Measurements from ENCODE around the gene STK16.

Gene STK16

DNA sequence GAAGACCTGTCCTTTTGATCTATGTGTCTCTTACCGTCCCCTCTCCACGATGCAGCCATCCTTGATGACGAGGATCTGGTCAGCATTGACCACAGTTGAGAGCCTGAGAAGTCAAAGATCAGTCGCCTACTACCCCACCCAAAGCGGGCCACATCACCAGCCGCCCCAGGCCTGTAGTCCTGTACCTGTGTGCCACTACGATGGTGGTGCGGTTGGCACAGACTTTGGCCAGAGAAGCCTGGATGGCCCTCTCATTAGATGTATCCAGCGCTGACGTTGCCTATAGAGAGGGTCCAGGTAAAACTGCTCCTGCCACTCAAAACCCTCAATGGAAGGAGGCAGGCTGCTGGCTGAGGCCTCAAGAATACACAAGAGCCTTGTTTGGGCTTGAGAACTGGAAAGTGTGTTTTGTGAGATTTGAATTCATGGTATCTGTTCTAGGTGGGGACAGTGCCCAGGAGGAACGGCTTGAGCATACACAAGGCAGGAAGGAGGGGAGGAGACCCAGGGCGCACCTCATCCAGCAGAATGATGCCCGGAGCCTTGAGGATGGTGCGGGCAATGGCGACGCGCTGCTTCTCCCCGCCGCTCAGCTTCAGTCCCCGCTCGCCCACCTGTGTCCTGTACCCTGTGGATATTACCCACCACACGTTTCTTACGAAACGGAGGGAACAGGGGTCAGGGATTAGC, 34.9 kb upstream of the STK16 start:
- TF ChIP-seq, protein P1, sequence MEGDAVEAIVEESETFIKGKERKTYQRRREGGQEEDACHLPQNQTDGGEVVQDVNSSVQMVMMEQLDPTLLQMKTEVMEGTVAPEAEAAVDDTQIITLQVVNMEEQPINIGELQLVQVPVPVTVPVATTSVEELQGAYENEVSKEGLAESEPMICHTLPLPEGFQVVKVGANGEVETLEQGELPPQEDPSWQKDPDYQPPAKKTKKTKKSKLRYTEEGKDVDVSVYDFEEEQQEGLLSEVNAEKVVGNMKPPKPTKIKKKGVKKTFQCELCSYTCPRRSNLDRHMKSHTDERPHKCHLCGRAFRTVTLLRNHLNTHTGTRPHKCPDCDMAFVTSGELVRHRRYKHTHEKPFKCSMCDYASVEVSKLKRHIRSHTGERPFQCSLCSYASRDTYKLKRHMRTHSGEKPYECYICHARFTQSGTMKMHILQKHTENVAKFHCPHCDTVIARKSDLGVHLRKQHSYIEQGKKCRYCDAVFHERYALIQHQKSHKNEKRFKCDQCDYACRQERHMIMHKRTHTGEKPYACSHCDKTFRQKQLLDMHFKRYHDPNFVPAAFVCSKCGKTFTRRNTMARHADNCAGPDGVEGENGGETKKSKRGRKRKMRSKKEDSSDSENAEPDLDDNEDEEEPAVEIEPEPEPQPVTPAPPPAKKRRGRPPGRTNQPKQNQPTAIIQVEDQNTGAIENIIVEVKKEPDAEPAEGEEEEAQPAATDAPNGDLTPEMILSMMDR (conservative IDR thresholded peaks at IDR 0.05; ENCODE audit: low read depth, low read length), result no peak
- DNase-seq (ENCODE audit: low read depth), result no peak
- H3K4me3 ChIP-seq (ENCODE audit: low read length), result no peak overlapping the region

GRCh38 chr2:219210886-219211362, 34.4 kb upstream of the STK16 start:
- no peak overlapping the region for H3K4me3 ChIP-seq (ENCODE audit: low read length)
- TF ChIP-seq, protein P1 (conservative IDR thresholded peaks at IDR 0.05; ENCODE audit: low read depth, low read length), result no peak
- no peak for DNase-seq (ENCODE audit: low read depth)

GRCh38 chr2:219213026-219213415, 32.3 kb upstream of the STK16 start:
- H3K4me3 ChIP-seq (ENCODE audit: low read length), result no peak overlapping the region
- TF ChIP-seq, protein P1 (conservative IDR thresholded peaks at IDR 0.05; ENCODE audit: low read depth, low read length), result no peak
- no peak for DNase-seq (ENCODE audit: low read depth)

DNA sequence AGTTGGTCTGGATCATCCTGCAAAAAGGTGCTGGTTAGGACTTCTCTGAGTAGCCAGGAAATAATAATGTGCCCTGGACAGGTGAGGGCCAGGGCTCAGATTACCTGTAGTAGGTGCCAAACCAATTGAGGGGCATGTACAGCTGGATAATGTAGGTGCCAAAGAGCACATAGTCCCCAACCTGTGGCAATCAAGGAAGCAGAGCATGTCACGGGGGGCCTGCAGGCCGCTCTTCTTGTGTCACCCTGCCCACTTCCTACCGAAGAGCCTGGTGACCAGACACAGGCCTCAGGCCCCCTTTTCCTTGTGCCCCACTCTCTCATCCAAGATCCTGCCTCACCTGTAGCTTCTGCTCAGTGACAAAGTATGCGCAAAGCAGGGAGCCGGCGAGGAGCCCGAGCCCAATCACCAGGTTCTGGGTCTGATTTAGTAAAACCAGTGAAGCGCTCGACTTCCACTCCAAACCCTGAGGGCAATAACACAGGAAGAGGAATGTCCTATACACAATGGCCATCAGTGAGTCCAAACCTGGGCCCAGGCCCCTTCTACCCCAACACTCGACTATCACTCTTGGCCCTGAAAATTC, 31.7 kb upstream of the STK16 start:
- no peak for DNase-seq (ENCODE audit: low read depth)
- TF ChIP-seq, protein P1 (conservative IDR thresholded peaks at IDR 0.05; ENCODE audit: low read depth, low read length), result no peak
- no peak overlapping the region for H3K4me3 ChIP-seq (ENCODE audit: low read length)

GRCh38 chr2:219214141-219214540, 31.1 kb upstream of the STK16 start:
- no peak for DNase-seq (ENCODE audit: low read depth)
- TF ChIP-seq, protein P1 (conservative IDR thresholded peaks at IDR 0.05; ENCODE audit: low read depth, low read length), result no peak

GRCh38 chr2:219214786-219215185, 30.5 kb upstream of the STK16 start:
- no peak overlapping the region for H3K4me3 ChIP-seq (ENCODE audit: low read length)
- TF ChIP-seq, protein P1 (conservative IDR thresholded peaks at IDR 0.05; ENCODE audit: low read depth, low read length), result no peak
- no peak for DNase-seq (ENCODE audit: low read depth)

More at GRCh38 chr2:219214141-219214540, 31.1 kb upstream of the STK16 start:
- no peak overlapping the region for H3K4me3 ChIP-seq (ENCODE audit: low read length)
